GM13976 (cell line): ENCODE data around the gene TSHZ2.

Source experiments
- DNase-seq: peaks from one replicate; pipeline ENCODE4 v3.0.0; 2012; ENCODE audit warnings: low spot score
- in situ Hi-C: fragments of 300-500 bp; cut with MboI; formaldehyde crosslinking; loops from one replicate; pipeline ENCODE4 v1.12.0; 2022; ENCODE audit warnings: low sequenced_read_pairs, mixed read lengths, inconsistent platforms; ENCODE audit not compliant: unreplicated experiment
- TF ChIP-seq, protein P1 (sequence below): IDR thresholded peaks from 2 replicates; pipeline ENCODE4 v1.5.1; 2012; ENCODE audit warnings: borderline replicate concordance, mild to moderate bottlenecking; ENCODE audit not compliant: insufficient read depth; ENCODE audit errors: extremely low read depth, missing control alignments, control extremely low read depth

Gene TSHZ2

DNA sequence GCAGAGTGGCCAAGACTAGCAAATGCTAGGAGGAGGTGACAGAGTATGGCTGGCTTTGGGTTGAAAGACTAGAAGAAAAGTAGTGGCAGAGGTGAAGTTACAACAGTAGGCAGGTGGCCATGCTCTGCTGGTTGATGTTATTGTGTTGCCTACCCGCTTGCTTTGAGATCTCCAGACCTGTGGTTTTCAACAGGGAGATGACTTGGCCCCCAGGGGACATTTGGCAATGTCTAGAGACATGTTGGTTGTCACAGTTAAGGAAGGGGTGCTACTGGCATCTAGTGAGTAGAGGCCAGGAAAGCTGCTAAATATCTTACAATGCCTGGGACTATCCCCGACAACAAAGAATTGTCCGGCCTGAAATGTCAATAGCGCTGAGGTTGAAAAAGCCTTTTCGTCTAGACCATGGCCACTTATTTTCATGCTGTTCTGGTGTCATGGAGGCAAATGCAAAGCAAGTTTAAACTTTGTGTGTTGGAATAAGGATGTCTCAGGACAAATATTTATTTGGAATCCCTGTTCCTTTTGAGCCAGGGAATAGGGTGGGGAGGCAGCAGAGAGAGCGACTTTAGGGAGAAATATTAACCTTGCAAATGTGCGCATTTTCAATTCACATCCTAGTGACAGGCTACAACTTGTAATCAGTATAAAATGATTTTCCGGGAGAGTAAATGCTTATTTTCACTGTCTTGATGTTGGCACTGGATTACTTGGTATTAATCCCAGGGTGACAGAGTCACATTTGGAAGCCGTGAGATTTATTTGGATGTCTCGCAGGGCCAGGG, 417.6 kb downstream of the TSHZ2 start:
- no peak for DNase-seq
- TF ChIP-seq, protein P1, sequence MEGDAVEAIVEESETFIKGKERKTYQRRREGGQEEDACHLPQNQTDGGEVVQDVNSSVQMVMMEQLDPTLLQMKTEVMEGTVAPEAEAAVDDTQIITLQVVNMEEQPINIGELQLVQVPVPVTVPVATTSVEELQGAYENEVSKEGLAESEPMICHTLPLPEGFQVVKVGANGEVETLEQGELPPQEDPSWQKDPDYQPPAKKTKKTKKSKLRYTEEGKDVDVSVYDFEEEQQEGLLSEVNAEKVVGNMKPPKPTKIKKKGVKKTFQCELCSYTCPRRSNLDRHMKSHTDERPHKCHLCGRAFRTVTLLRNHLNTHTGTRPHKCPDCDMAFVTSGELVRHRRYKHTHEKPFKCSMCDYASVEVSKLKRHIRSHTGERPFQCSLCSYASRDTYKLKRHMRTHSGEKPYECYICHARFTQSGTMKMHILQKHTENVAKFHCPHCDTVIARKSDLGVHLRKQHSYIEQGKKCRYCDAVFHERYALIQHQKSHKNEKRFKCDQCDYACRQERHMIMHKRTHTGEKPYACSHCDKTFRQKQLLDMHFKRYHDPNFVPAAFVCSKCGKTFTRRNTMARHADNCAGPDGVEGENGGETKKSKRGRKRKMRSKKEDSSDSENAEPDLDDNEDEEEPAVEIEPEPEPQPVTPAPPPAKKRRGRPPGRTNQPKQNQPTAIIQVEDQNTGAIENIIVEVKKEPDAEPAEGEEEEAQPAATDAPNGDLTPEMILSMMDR, result no peak
- in situ Hi-C loops, result no loop called here

GRCh38 chr20:53390770-53391169, 418.6 kb downstream of the TSHZ2 start:
- TF ChIP-seq, protein P1, result no peak
- in situ Hi-C loops, result no loop called here
- DNase-seq, result no peak

- no peak for DNase-seq
- in situ Hi-C loops, result no loop called here
- TF ChIP-seq, protein P1, result no peak
Measured at GRCh38 chr20:53394433-53394832, 422.3 kb downstream of the TSHZ2 start.

DNA sequence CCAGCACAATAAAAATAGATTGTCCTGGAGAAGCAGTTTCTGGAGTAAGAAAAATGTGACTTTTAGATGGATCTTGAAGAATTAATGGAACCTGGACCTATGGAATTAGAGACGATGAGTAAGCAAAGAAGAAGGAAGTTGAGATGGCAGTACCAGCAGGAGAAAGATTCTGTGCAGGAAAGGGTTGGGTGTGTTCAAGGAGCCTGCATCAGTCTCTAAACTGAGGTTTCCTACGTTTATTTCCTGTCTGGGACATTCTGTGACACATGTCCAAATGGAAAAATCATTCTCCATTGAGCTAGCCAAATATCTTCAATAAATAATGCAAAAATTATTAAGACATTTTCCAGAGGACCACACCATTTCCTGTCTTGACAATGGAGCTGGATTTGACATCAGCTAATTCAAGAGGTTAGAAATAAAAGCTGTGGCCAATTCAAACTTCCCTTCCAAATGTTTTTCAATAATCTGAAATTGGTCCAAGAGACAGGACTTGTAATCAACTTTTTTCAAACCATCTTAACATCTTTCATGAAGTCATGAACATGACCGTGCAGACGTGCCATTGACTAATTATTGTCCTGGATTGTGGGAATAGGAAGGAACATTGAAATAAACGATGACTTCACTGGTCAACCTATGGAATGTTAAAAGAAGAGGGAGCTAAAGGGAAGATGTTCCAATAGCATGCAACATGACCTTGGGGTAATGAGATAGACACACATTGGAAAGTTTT, 423.2 kb downstream of the TSHZ2 start:
- TF ChIP-seq, protein P1, result no peak
- DNase-seq, result no peak
- in situ Hi-C loops, result no loop called here

DNA sequence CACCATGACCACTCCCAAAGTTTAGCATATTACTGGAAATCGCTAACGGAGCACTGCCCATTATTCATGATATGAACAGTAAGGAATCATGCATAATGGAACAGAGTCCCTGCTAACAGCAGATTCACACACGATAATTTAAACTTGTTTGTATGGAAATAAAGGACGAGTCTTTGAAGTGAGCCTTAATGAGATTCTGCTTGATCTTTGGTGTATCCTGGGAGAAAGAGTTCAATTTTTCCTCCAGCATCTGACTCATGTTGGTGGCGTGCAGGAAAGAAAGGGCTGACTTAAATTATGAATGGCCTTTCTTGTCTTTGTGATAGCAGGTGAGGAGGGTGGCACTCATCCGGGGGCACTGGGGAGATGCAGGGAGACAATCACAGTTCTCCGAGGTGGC, 426.9 kb downstream of the TSHZ2 start:
- in situ Hi-C loops, result no loop called here
- no peak for DNase-seq
- TF ChIP-seq, protein P1, result no peak

DNA sequence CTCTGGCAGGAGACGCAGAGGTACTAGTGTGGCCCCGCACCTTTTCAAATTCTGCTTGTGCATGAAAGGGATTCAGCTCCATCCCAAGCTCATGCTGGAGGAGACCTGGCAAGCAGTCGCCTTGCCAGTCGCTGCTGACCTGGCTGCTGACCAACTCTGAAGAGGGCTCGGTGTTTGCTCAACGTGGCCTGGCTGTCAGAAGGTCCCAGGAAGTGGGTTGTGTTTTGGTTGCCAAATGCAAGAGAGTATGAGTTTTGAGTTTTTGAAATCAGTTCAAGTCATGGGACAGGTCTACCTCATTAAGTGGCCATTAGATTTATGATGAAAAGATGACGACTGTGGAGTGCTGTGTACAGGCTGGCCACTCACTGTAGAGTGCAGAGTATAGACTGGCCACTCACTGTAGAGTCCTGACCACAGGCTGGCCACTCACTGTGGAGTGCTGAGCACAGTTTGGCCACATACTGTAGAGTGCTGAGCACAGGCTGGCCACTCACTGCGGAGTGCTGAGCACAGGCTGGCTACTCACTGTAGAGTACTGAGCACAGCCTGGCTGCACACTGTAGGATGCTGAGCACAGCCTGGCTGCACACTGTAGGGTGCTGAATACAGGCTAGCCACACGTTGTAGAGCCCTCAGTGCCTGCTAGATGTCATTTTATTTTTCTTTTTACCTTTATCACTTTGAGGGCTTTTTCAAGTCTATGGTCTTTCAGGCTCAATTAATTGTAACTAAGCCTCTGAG, 427.6 kb downstream of the TSHZ2 start:
- TF ChIP-seq, protein P1, result no peak
- DNase-seq, result no peak
- in situ Hi-C loops, result loop anchor here (25.0 kb wide), 2 partner anchors 138 to 663 kb away; partner anchors contain the start of gene BCAS1
